Measurements from ENCODE around the gene RNF213.

Gene RNF213

GRCh38 chr17:80377798-80378197, 117.1 kb downstream of the RNF213 start:
- no peak for DNase-seq

GRCh38 chr17:80379348-80379747, 118.7 kb downstream of the RNF213 start:
- DNase-seq, result no peak

- DNase-seq, result no peak
These were observed 119.4 kb downstream of the RNF213 start for GRCh38 chr17:80380068-80380467.

GRCh38 chr17:80380555-80381002, 119.9 kb downstream of the RNF213 start:
- DNase-seq, result no peak

GRCh38 chr17:80381416-80381923, 120.8 kb downstream of the RNF213 start:
- DNase-seq, result no peak

- DNase-seq, result no peak
These were observed 121.8 kb downstream of the RNF213 start for GRCh38 chr17:80382446-80382845.

GRCh38 chr17:80382956-80383355, 122.3 kb downstream of the RNF213 start:
- DNase-seq, result no peak

- no peak for DNase-seq
These were observed 123.7 kb downstream of the RNF213 start for GRCh38 chr17:80384078-80384960.

- no peak for DNase-seq
These were observed 124.4 kb downstream of the RNF213 start for GRCh38 chr17:80385046-80385445.

GRCh38 chr17:80386341-80386740, 125.7 kb downstream of the RNF213 start:
- DNase-seq, result no peak

- DNase-seq, result no peak
These were observed 126.4 kb downstream of the RNF213 start for GRCh38 chr17:80387071-80387470.

GRCh38 chr17:80388175-80388574, 127.5 kb downstream of the RNF213 start:
- DNase-seq, result no peak

GRCh38 chr17:80388601-80389000, 127.9 kb downstream of the RNF213 start:
- DNase-seq, result no peak

GRCh38 chr17:80389011-80389995, 128.7 kb downstream of the RNF213 start:
- no peak for DNase-seq

GRCh38 chr17:80393241-80393890, 132.7 kb downstream of the RNF213 start:
- DNase-seq, result no peak

- DNase-seq, result no peak
These were observed 133.3 kb downstream of the RNF213 start for GRCh38 chr17:80393961-80394360.

GRCh38 chr17:80394629-80395216, 134.1 kb downstream of the RNF213 start:
- DNase-seq, result peak in 1 of 2 experiments; percentile 7

GRCh38 chr17:80395402-80396151, 134.9 kb downstream of the RNF213 start:
- no peak for DNase-seq

GRCh38 chr17:80396157-80397033, 135.7 kb downstream of the RNF213 start:
- no peak for DNase-seq

- DNase-seq, result no peak
These were observed 136.4 kb downstream of the RNF213 start for GRCh38 chr17:80397034-80397387.

- no peak for DNase-seq
These were observed 137.0 kb downstream of the RNF213 start for GRCh38 chr17:80397686-80398085.

Data from NCI-H187 (cell line).